HG03457 (cell line): ENCODE measurements around the gene PPP6C.
A peak's percentile ranks its signal among the peaks of the same experiment; 100 is the strongest.
"Not testable (repeated sequence)": the region's sequence is repeated elsewhere in the genome, so short reads cannot be mapped to it uniquely, and the experiment has no call there.

ENCODE experiments used
- ATAC-seq: cut with Tn5 transposase; IDR thresholded peaks from one replicate; pipeline ENCODE4 v1.9.1; 2021; ENCODE audit warnings: moderate number of reproducible peaks; ENCODE audit not compliant: unreplicated experiment

PPP6C gene

GRCh38 chr9:125142560-125143376 is 46.8 kb downstream of the PPP6C start:
- peak; percentile 17 for ATAC-seq

GRCh38 chr9:125141751-125142150 is 47.9 kb downstream of the PPP6C start:
- ATAC-seq, result no peak

GRCh38 chr9:125141251-125141650 is 48.4 kb downstream of the PPP6C start:
- ATAC-seq, result no peak

GRCh38 chr9:125140576-125140975 is 49.0 kb downstream of the PPP6C start:
- no peak for ATAC-seq

GRCh38 chr9:125137200-125137599 is 52.4 kb downstream of the PPP6C start:
- ATAC-seq, result no peak

GRCh38 chr9:125134976-125135375 is 54.6 kb downstream of the PPP6C start:
- ATAC-seq, result no peak

GRCh38 chr9:125133403-125134329 is 55.9 kb downstream of the PPP6C start:
- ATAC-seq, result no peak

GRCh38 chr9:125131778-125132177 is 57.8 kb downstream of the PPP6C start:
- ATAC-seq, result no peak

GRCh38 chr9:125126019-125126746 is 63.4 kb downstream of the PPP6C start:
- ATAC-seq, result peak; percentile 79

- no peak for ATAC-seq
These were observed 64.1 kb downstream of the PPP6C start for GRCh38 chr9:125125523-125125922.

- ATAC-seq, result no peak
These were observed 68.5 kb downstream of the PPP6C start for GRCh38 chr9:125121146-125121545.

GRCh38 chr9:125119643-125120286 is 69.8 kb downstream of the PPP6C start:
- no peak for ATAC-seq

GRCh38 chr9:125118696-125119095 is 70.9 kb downstream of the PPP6C start:
- ATAC-seq, result not testable (repeated sequence)

GRCh38 chr9:125114503-125114902 is 75.1 kb downstream of the PPP6C start:
- ATAC-seq, result not testable (repeated sequence)

GRCh38 chr9:125110464-125110863 is 79.1 kb downstream of the PPP6C start:
- no peak for ATAC-seq

- not testable (repeated sequence) for ATAC-seq
These were observed 81.1 kb downstream of the PPP6C start for GRCh38 chr9:125108541-125108940.

GRCh38 chr9:125106285-125106893 is 83.2 kb downstream of the PPP6C start:
- ATAC-seq, result no peak

- ATAC-seq, result no peak
These were observed 85.7 kb downstream of the PPP6C start for GRCh38 chr9:125103770-125104460.

GRCh38 chr9:125103021-125103420 is 86.6 kb downstream of the PPP6C start:
- ATAC-seq, result no peak

- ATAC-seq, result no peak
These were observed 88.8 kb downstream of the PPP6C start for GRCh38 chr9:125100822-125101221.
